Neutrophil (primary cell): ENCODE measurements around the gene FST.

ENCODE experiments used
- H3K27ac ChIP-seq: fragments of 200-600 bp; sonication (generic); 2 replicates; pipeline ENCODE4 v1.5.1; 2016; ENCODE audit warnings: mild to moderate bottlenecking, moderate library complexity
- H3K27me3 ChIP-seq: fragments of 200-600 bp; sonication (generic); 2 replicates; pipeline ENCODE4 v1.6.0; 2016; ENCODE audit warnings: mild to moderate bottlenecking
- H3K36me3 ChIP-seq: fragments of 200-600 bp; sonication (generic); 2 replicates; pipeline ENCODE4 v1.5.1; 2017
- H3K4me1 ChIP-seq, 2 experiments: fragments of 200-600 bp in 1 of 2; sonication (generic) in 1 of 2; 1 replicate in 1 of 2; 2 replicates in 1 of 2; pipeline versions ENCODE4 v1.5.1 to v1.6.1; 2013 to 2016; ENCODE audit warnings: low read depth in 1 of 2, low read length in 1 of 2, mild to moderate bottlenecking in 1 of 2, moderate library complexity in 1 of 2; ENCODE audit not compliant: control insufficient read depth in 1 of 2, insufficient read depth in 1 of 2
- H3K4me3 ChIP-seq, 2 experiments: fragments of 200-600 bp in 1 of 2; sonication (generic) in 1 of 2; 1 replicate in 1 of 2; 2 replicates in 1 of 2; pipeline ENCODE4 v1.5.1; 2013 to 2016; ENCODE audit warnings: low read depth in 1 of 2, low read length in 1 of 2, mild to moderate bottlenecking in 1 of 2, moderate library complexity in 1 of 2
- H3K9me3 ChIP-seq: fragments of 200-600 bp; sonication (generic); 2 replicates; pipeline ENCODE4 v1.5.1; 2016
- TF ChIP-seq, protein P1 (sequence below): fragments of 200-600 bp; sonication (generic); IDR thresholded peaks from 2 replicates; pipeline ENCODE4 v1.5.1; 2016; ENCODE audit warnings: antibody characterized with exemption

FST gene

DNA sequence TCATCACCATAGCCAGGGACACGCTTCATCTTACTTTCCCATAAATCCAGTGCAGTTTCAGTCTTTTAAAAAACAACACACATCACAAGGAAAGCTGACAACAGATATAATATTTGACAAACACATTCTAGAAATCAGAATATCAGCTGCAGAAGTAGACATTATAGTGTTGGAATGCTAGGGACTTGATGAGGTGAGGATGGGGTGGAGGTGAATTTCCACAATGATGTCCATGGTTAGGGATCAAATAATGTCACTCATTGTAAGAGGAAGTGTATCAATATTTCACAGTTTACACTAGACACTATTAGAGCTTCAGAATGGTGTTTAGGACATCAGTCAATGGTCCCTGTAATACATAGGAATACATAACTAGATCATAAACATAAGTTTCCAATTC is 7.0 kb downstream of the FST start:
- TF ChIP-seq, protein P1, sequence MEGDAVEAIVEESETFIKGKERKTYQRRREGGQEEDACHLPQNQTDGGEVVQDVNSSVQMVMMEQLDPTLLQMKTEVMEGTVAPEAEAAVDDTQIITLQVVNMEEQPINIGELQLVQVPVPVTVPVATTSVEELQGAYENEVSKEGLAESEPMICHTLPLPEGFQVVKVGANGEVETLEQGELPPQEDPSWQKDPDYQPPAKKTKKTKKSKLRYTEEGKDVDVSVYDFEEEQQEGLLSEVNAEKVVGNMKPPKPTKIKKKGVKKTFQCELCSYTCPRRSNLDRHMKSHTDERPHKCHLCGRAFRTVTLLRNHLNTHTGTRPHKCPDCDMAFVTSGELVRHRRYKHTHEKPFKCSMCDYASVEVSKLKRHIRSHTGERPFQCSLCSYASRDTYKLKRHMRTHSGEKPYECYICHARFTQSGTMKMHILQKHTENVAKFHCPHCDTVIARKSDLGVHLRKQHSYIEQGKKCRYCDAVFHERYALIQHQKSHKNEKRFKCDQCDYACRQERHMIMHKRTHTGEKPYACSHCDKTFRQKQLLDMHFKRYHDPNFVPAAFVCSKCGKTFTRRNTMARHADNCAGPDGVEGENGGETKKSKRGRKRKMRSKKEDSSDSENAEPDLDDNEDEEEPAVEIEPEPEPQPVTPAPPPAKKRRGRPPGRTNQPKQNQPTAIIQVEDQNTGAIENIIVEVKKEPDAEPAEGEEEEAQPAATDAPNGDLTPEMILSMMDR, result no peak
- Histone ChIP-seq H3K9me3 (no peaks in the 10 kb centered on the region), H3K4me1 (peaks cover 6 to 8% of the 10 kb centered on the region in 2 experiments), H3K4me3 (no peak overlapping the region), H3K27ac (no peak overlapping the region), H3K36me3 (no peaks in the 10 kb centered on the region), H3K27me3 (peaks cover 81% of the 10 kb centered on the region)

- Histone ChIP-seq H3K27ac (no peak overlapping the region), H3K4me3 (no peak overlapping the region), H3K27me3 (peaks cover 73% of the 10 kb centered on the region), H3K4me1 (no peaks in the 10 kb centered on the region), H3K36me3 (no peaks in the 10 kb centered on the region), H3K9me3 (no peaks in the 10 kb centered on the region)
- TF ChIP-seq, protein P1, result no peak
Measured at GRCh38 chr5:53488195-53488722, 7.8 kb downstream of the FST start.

DNA sequence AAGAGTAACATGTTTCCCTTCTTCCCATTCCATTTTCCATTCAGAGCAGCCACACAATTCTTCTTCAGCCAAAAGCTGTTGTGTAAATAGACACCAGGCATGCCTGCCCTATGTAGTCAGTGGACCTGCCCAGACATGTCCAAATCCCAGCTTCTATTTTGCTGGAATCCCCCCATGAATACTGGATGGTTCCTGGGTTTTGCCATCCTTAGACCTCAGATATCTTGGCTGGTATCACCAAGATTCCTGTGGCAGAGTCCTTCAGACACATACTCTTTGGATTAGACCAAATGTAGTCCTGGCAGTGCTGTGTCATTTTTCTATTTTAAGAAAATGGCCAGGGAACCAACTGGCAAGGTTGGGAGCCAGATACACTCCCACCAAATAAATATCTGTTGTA is 10.3 kb downstream of the FST start:
- Histone ChIP-seq H3K36me3 (no peaks in the 10 kb centered on the region), H3K27ac (no peak overlapping the region), H3K4me3 (no peak overlapping the region), H3K27me3 (peaks cover 48% of the 10 kb centered on the region), H3K9me3 (no peaks in the 10 kb centered on the region), H3K4me1 (no peaks in the 10 kb centered on the region)
- TF ChIP-seq, protein P1, result no peak

DNA sequence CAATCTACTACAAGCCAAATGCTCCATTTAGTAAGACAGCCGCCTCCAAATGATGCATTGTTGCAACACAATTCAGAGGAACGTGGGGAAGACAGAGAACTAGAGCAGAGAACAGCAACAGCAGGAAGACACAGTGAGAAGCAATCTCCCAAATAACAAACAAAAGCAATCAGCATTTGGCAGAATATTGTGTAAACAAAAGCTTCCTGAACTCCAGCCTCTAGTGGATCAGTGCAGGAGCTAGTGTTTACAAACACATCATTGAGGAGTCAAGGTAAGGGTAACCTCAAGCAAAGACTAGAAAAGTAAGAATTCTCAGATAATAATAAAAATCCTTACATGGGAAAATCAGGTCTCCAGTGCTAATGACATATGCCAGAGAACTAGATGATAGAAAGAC is 20.6 kb downstream of the FST start:
- Histone ChIP-seq H3K4me3 (no peak overlapping the region), H3K27me3 (peaks cover 30% of the 10 kb centered on the region), H3K9me3 (no peaks in the 10 kb centered on the region), H3K4me1 (no peaks in the 10 kb centered on the region), H3K36me3 (no peaks in the 10 kb centered on the region), H3K27ac (no peak overlapping the region)
- TF ChIP-seq, protein P1, result no peak

DNA sequence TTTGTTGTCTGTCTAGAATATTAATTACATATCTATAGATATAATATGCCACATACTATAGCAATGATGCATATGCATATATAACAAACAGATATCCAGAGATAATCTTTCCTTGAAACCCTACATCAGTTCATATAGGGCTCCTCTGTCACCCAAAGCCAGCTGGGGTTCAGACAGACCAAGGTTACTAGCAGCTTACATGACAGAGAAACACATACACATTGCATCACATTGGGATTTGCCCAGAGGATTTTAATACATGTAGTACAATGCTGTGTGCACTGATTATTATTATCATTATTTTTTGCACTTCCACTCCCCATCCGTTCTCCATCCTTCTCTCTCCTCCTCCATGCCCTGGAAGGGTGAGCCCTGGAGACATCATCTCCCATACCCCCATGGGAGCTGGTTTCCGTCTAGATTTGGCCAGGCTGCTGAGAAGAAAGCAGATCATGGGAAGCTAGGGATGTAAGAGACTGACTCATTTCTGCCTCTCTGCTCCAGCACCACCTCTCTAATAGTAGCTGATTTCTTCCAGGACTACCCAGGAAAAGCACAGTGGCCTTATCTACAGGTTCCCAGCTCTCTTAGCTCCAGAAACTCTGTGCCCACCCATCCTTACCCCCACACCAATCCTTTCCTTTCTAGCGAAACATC is 23.3 kb downstream of the FST start:
- H3K27ac ChIP-seq, result no peak overlapping the region
- no peaks in the 10 kb centered on the region for H3K36me3 ChIP-seq
- TF ChIP-seq, protein P1, result no peak
- no peaks in the 10 kb centered on the region for H3K9me3 ChIP-seq
- no peak overlapping the region for H3K4me3 ChIP-seq
- H3K4me1 ChIP-seq, result no peaks in the 10 kb centered on the region
- H3K27me3 ChIP-seq, result peaks cover 30% of the 10 kb centered on the region
